H9 (cell line): Measurements from ENCODE around the gene NBPF14. TPM values are rescaled to one million over a fixed set of nuclear protein-coding genes. Genes with fewer than 3 reads are reported as not detected.
"Not testable (repeated sequence)": the region's sequence is repeated elsewhere in the genome, so short reads cannot be mapped to it uniquely, and the experiment has no call there.

Source experiments
- DNase-seq: peaks from one replicate; pipeline ENCODE4 v3.0.0-alpha.2; 2017
- H2AFZ ChIP-seq: one replicate; pipeline ENCODE4 v1.6.1; 2013; ENCODE audit warnings: mild to moderate bottlenecking, low read length, control low read depth, moderate library complexity
- H2AK5ac ChIP-seq: 2 replicates; pipeline ENCODE4 v1.6.1; 2013; ENCODE audit warnings: low read length, control low read depth, mixed read lengths; ENCODE audit not compliant: insufficient read length
- H2BK120ac ChIP-seq: one replicate; pipeline ENCODE4 v1.6.1; 2013; ENCODE audit warnings: low read depth, mild to moderate bottlenecking, low read length, control low read depth, inconsistent platforms; ENCODE audit not compliant: poor library complexity, severe bottlenecking
- H2BK12ac ChIP-seq: 2 replicates; pipeline ENCODE4 v1.6.1; 2013; ENCODE audit warnings: low read length, control low read depth, mixed read lengths, low read depth; ENCODE audit not compliant: insufficient read length
- H2BK15ac ChIP-seq: 2 replicates; pipeline ENCODE4 v1.6.1; 2013; ENCODE audit warnings: low read depth, low read length, control low read depth
- H2BK20ac ChIP-seq: one replicate; pipeline ENCODE4 v1.6.1; 2013; ENCODE audit warnings: low read depth, mild to moderate bottlenecking, low read length, control low read depth, inconsistent platforms; ENCODE audit not compliant: poor library complexity, severe bottlenecking
- H2BK5ac ChIP-seq: 2 replicates; pipeline ENCODE4 v1.6.1; 2013; ENCODE audit warnings: low read length, control low read depth, mixed read lengths; ENCODE audit not compliant: insufficient read length
- H3K14ac ChIP-seq: 2 replicates; pipeline ENCODE4 v1.6.1; 2013; ENCODE audit warnings: low read length, control low read depth; ENCODE audit not compliant: insufficient read depth
- H3K18ac ChIP-seq: 2 replicates; pipeline ENCODE4 v1.6.1; 2013; ENCODE audit warnings: low read depth, mild to moderate bottlenecking, mixed read lengths, low read length, control low read depth; ENCODE audit not compliant: insufficient read length
- H3K23ac ChIP-seq: 2 replicates; pipeline ENCODE4 v1.6.1; 2013; ENCODE audit warnings: low read length, control low read depth, mixed read lengths, low read depth; ENCODE audit not compliant: insufficient read length
- H3K23me2 ChIP-seq: 2 replicates; pipeline ENCODE4 v1.6.1; 2013; ENCODE audit warnings: low read depth, mild to moderate bottlenecking, mixed read lengths, low read length, control low read depth; ENCODE audit not compliant: insufficient read length, poor library complexity, severe bottlenecking
- H3K27ac ChIP-seq: 2 replicates; pipeline ENCODE4 v1.5.1; 2013; ENCODE audit warnings: low read length, control low read depth, mixed read lengths, low read depth; ENCODE audit not compliant: insufficient read length
- H3K27me3 ChIP-seq: 2 replicates; pipeline ENCODE4 v1.6.1; 2013; ENCODE audit warnings: low read length, control low read depth, inconsistent platforms; ENCODE audit not compliant: insufficient read depth
- H3K4ac ChIP-seq: 2 replicates; pipeline ENCODE4 v1.6.1; 2013; ENCODE audit warnings: low read depth, mild to moderate bottlenecking, control low read depth, inconsistent platforms, low read length, moderate library complexity
- H3K4me1 ChIP-seq: 2 replicates; pipeline ENCODE4 v1.6.1; 2013; ENCODE audit warnings: low read length, control low read depth, inconsistent platforms; ENCODE audit not compliant: insufficient read depth
- H3K4me2 ChIP-seq: 2 replicates; pipeline ENCODE4 v1.6.1; 2013; ENCODE audit warnings: low read length, control low read depth, mixed read lengths; ENCODE audit not compliant: insufficient read length, insufficient read depth
- H3K56ac ChIP-seq: 2 replicates; pipeline ENCODE4 v1.6.1; 2013; ENCODE audit warnings: low read depth, mild to moderate bottlenecking, mixed read lengths, low read length, control low read depth; ENCODE audit not compliant: insufficient read length
- H3K79me1 ChIP-seq: 2 replicates; pipeline ENCODE4 v1.6.1; 2013; ENCODE audit warnings: low read depth, mild to moderate bottlenecking, moderate library complexity, low read length, control low read depth, inconsistent platforms; ENCODE audit not compliant: insufficient read depth, poor library complexity, severe bottlenecking
- H3K79me2 ChIP-seq: 2 replicates; pipeline ENCODE4 v1.6.1; 2013; ENCODE audit warnings: low read length, control low read depth, inconsistent platforms; ENCODE audit not compliant: insufficient read depth
- H3K9ac ChIP-seq: 2 replicates; pipeline ENCODE4 v1.6.1; 2013; ENCODE audit warnings: low read length, control low read depth, mixed read lengths; ENCODE audit not compliant: insufficient read length; ENCODE audit errors: extremely low read depth
- H3K9me3 ChIP-seq: one replicate; pipeline ENCODE4 v1.6.1; 2013; ENCODE audit warnings: low read depth, low read length, inconsistent platforms; ENCODE audit not compliant: control insufficient read depth
- H3T11ph ChIP-seq: one replicate; pipeline ENCODE4 v1.6.1; 2013; ENCODE audit warnings: mild to moderate bottlenecking, low read length, control low read depth, inconsistent platforms
- H4K20me1 ChIP-seq: one replicate; pipeline ENCODE4 v1.6.1; 2013; ENCODE audit not compliant: control insufficient read depth, insufficient read length, insufficient read depth
- H4K5ac ChIP-seq: 2 replicates; pipeline ENCODE4 v1.6.1; 2013; ENCODE audit warnings: low read depth, mild to moderate bottlenecking, mixed read lengths, low read length, control low read depth; ENCODE audit not compliant: insufficient read length
- H4K8ac ChIP-seq: replicated peaks from 2 replicates; pipeline ENCODE4 v1.6.1; 2013; ENCODE audit warnings: low read length, control low read depth, mixed read lengths, low read depth; ENCODE audit not compliant: insufficient read length
- H4K91ac ChIP-seq: 2 replicates; pipeline ENCODE4 v1.6.1; 2013; ENCODE audit warnings: low read depth, mild to moderate bottlenecking, moderate library complexity, mixed read lengths, low read length, control low read depth; ENCODE audit not compliant: insufficient read length
- H3K27ac Mint-ChIP-seq, 3 experiments: 2 replicates in 2 of 3; 3 replicates in 1 of 3; pipeline ENCODE4 v1.8.0; 2020 to 2021; ENCODE audit warnings: mixed read lengths in 3 of 3, mild to moderate bottlenecking in 1 of 3, moderate library complexity in 1 of 3
- H3K27me3 Mint-ChIP-seq: 2 replicates; pipeline ENCODE4 v1.8.0; 2021; ENCODE audit warnings: low read depth, mild to moderate bottlenecking, moderate library complexity, mixed read lengths
- H3K36me3 Mint-ChIP-seq, 3 experiments: 2 replicates in 2 of 3; 3 replicates in 1 of 3; pipeline ENCODE4 v1.8.0; 2020 to 2021; ENCODE audit warnings: low read depth in 3 of 3, mixed read lengths in 3 of 3; ENCODE audit not compliant: insufficient read depth in 1 of 3
- H3K4me1 Mint-ChIP-seq, 2 experiments: 2 replicates each; pipeline ENCODE4 v1.8.0; 2020; ENCODE audit warnings: mixed read lengths in 2 of 2
- H3K4me3 Mint-ChIP-seq, 2 experiments: 2 replicates in 1 of 2; 3 replicates in 1 of 2; pipeline ENCODE4 v1.8.0; 2020 to 2021; ENCODE audit warnings: mild to moderate bottlenecking in 2 of 2, mixed read lengths in 2 of 2, moderate library complexity in 1 of 2
- H3K9me3 Mint-ChIP-seq, 2 experiments: 2 replicates in 1 of 2; 3 replicates in 1 of 2; pipeline ENCODE4 v1.8.0; 2020; ENCODE audit warnings: mild to moderate bottlenecking in 2 of 2, mixed read lengths in 2 of 2, moderate library complexity in 1 of 2
- WGBS: extraction: QIAGEN DNeasy Blood & Tissue Kit; methylation state at CpG from one replicate; pipeline ENCODE4 v1.1.7; 2013; ENCODE audit warnings: missing lambda C conversion rate, low lambda C conversion rate, mixed read lengths; ENCODE audit not compliant: insufficient read length; ENCODE audit errors: extremely low coverage; 5-methylcytosine and 5-hydroxymethylcytosine counted together
- total RNA-seq: library from RNA; stranded (reverse); gene quantifications from 2 replicates; pipeline ENCODE4 v1.2.1, GENCODE V29; 2021

NBPF14 gene
- total RNA-seq, 1 experiment from 2014 or later = 3.5 TPM

GRCh38 chr1:148595360-148595759, 451 bp downstream of the NBPF14 start:
- not testable (repeated sequence) for H3K27me3 ChIP-seq, H4K8ac ChIP-seq, H2BK15ac ChIP-seq, H3K79me1 ChIP-seq, H3K9ac ChIP-seq, H2AK5ac ChIP-seq, H3K4ac ChIP-seq, H3K79me2 ChIP-seq, H3K4me1 Mint-ChIP-seq, H3K4me3 Mint-ChIP-seq, H3K4me2 ChIP-seq, H3K36me3 Mint-ChIP-seq, H4K5ac ChIP-seq, DNase-seq, H3K27ac Mint-ChIP-seq, H3K4me1 ChIP-seq, H3K56ac ChIP-seq, H3K14ac ChIP-seq, H2BK12ac ChIP-seq, H2BK5ac ChIP-seq, H4K91ac ChIP-seq, H3K9me3 Mint-ChIP-seq, H3K9me3 ChIP-seq, H3K23ac ChIP-seq, H3K27ac ChIP-seq, H2BK120ac ChIP-seq, H2BK20ac ChIP-seq, H3K18ac ChIP-seq, H3T11ph ChIP-seq, H3K27me3 Mint-ChIP-seq, H3K23me2 ChIP-seq, H2AFZ ChIP-seq, H4K20me1 ChIP-seq
- no CpG with 5 or more reads among the region's 5 CpGs for WGBS

DNA sequence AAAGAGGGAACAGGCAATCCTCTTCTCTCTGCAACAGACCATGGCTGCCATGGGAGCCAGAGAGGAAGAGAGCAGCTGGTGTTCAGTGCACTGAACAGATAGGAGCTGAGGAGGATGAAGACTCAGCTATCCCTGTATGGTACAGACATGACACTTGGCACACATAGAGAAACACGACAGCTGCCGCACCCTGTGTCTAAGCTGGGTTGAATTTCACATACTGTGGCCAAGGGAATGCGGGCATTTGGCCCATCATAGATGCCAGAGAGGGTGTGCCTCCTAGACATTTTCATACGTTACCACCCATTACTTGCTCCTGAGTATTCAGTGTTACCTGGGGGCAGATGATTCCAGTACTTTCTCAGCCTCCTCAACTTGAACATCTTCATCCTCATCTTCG, 4.7 kb downstream of the NBPF14 start:
- H3T11ph ChIP-seq, H3K27ac Mint-ChIP-seq, H2BK5ac ChIP-seq, H3K27me3 ChIP-seq, H4K91ac ChIP-seq, H4K20me1 ChIP-seq, H3K14ac ChIP-seq, H3K4me1 Mint-ChIP-seq, DNase-seq, H2AFZ ChIP-seq, H3K9ac ChIP-seq, H2BK20ac ChIP-seq, H2BK15ac ChIP-seq, H3K4me1 ChIP-seq, H3K4me2 ChIP-seq, H3K9me3 Mint-ChIP-seq, H3K36me3 Mint-ChIP-seq, H3K79me2 ChIP-seq, H2BK120ac ChIP-seq, H3K4me3 Mint-ChIP-seq, H4K5ac ChIP-seq, H3K27ac ChIP-seq, H3K27me3 Mint-ChIP-seq, H3K23me2 ChIP-seq, H2AK5ac ChIP-seq, H3K18ac ChIP-seq, H3K4ac ChIP-seq, H4K8ac ChIP-seq, H3K56ac ChIP-seq, H3K79me1 ChIP-seq, H3K23ac ChIP-seq, H3K9me3 ChIP-seq, H2BK12ac ChIP-seq: not testable (repeated sequence)
- WGBS = no CpG with 5 or more reads among the region's 5 CpGs
